Muscle layer of colon (tissue), 2 donors: Measurements from ENCODE around the gene AVL9.
"Not testable (repeated sequence)": the region's sequence is repeated elsewhere in the genome, so short reads cannot be mapped to it uniquely, and the experiment has no call there.

ENCODE experiments used
- H3K27ac ChIP-seq: one replicate; pipeline ENCODE4 v1.7.0; 2013; ENCODE audit warnings: low read depth, mild to moderate bottlenecking, low read length, moderate library complexity
- H3K27me3 ChIP-seq, 2 donors: one replicate each; pipeline ENCODE4 v1.7.0; 2013; ENCODE audit warnings: low read length in 2 of 2, mild to moderate bottlenecking in 2 of 2; ENCODE audit not compliant: insufficient read depth in 2 of 2, control insufficient read depth in 1 of 2
- H3K36me3 ChIP-seq: one replicate; pipeline ENCODE4 v1.7.0; 2013; ENCODE audit warnings: mild to moderate bottlenecking, low read length; ENCODE audit not compliant: insufficient read depth
- H3K4me1 ChIP-seq: one replicate; pipeline ENCODE4 v1.7.0; 2013; ENCODE audit warnings: mild to moderate bottlenecking, low read length; ENCODE audit not compliant: insufficient read depth
- H3K4me3 ChIP-seq, 2 donors: one replicate each; pipeline ENCODE4 v1.7.0; 2013; ENCODE audit warnings: low read length in 2 of 2, low read depth in 1 of 2, mild to moderate bottlenecking in 1 of 2, moderate library complexity in 1 of 2
- H3K9ac ChIP-seq: one replicate; pipeline ENCODE4 v1.7.0; 2013; ENCODE audit warnings: low read length
- H3K9me3 ChIP-seq: one replicate; pipeline ENCODE4 v1.7.0; 2013; ENCODE audit warnings: mild to moderate bottlenecking, low read length
- donor health status: abdominal sarcoma.
- donor health status: Adenocarcinoma of cecum.

Gene AVL9

DNA sequence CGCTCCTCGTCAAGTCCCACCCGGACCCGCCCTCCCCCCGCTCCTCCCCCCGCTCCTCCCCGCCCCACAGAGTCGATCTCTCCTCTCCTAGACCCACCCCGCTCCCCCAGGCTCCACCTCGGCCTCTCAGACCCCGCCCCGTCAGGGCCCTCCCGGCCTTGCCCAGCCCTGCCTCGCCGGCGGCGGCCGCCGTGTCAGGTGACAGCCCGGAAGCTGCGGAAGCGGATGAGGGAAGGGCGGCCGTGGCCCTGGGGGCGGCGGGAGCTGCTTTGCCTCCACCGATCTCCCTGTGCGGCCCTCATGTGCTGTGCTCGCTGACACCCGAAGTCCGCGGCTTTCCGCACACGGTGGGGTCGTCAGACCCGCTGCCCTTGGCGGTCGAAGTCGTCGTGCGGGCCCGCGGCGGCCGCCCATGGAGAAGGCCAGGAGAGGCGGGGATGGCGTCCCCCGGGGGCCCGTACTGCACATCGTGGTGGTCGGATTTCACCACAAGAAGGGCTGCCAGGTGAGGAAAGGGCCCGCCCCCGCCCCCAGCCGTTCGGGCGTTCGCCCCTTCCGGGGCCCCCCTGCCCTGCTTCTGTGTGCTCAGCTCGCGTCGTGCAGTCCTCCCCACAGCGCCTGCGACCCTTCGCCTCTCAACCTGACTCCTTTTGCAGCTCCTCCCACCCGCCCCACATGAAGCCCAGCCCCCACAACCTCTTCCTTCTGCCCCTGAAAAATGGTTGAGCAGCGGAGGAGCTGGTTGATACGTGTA is at the start of gene AVL9:
AVL9 (plus strand) TSS at position 192 of the 754 bp plus-strand sequence; CDS start at position 413, 221 bp downstream.
- Histone ChIP-seq H3K4me3 (peak within 1 kb of the TSS; percentile 77 to 88), H3K27me3 (no peaks in the 10 kb centered on the region), H3K9ac (peak within 1 kb of the TSS; percentile 84), H3K27ac (peak within 1 kb of the TSS; percentile 98), H3K4me1 (peaks cover 13% of the 10 kb centered on the region), H3K36me3 (no peaks in the 10 kb centered on the region), H3K9me3 (no peaks in the 10 kb centered on the region)

- no peak overlapping the region for H3K9ac ChIP-seq
- H3K4me3 ChIP-seq, result no peak overlapping the region
- H3K36me3 ChIP-seq, result no peaks in the 10 kb centered on the region
- H3K4me1 ChIP-seq, result no peaks in the 10 kb centered on the region
- H3K9me3 ChIP-seq, result no peaks in the 10 kb centered on the region
- H3K27me3 ChIP-seq, result no peaks in the 10 kb centered on the region
- H3K27ac ChIP-seq, result no peak overlapping the region
Observed at GRCh38 chr7:32447218-32447617, 48.1 kb upstream of the AVL9 start.

- Histone ChIP-seq H3K27me3 (no peaks in the 10 kb centered on the region), H3K4me1 (no peaks in the 10 kb centered on the region), H3K4me3 (no peak overlapping the region), H3K36me3 (no peaks in the 10 kb centered on the region), H3K9me3 (no peaks in the 10 kb centered on the region), H3K9ac (no peak overlapping the region), H3K27ac (no peak overlapping the region)
Observed at GRCh38 chr7:32453341-32454011, 41.8 kb upstream of the AVL9 start.

DNA sequence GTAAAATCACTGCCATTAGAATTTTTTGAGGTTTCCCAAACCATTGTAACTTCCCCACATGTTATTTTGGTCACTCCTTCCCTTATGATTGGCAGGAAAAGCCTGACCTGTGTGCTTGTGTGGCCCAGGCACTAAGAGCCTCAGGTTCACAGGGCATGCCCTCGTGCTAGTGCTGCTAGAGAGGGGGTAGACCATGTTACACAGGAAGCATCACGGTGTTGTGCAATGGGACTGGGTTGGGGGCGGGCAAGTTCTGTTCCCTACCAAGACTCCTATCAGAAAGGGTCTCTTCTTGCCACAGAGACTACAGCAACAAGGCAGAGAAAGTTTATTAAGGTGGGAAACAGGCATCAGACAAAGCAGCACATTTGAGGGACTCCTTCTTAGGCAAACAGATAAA is 37.3 kb upstream of the AVL9 start:
- no peaks in the 10 kb centered on the region for H3K4me1 ChIP-seq
- H3K9me3 ChIP-seq, result no peaks in the 10 kb centered on the region
- no peak overlapping the region for H3K9ac ChIP-seq
- no peak overlapping the region for H3K4me3 ChIP-seq
- H3K27me3 ChIP-seq, result no peaks in the 10 kb centered on the region
- no peak overlapping the region for H3K27ac ChIP-seq
- no peaks in the 10 kb centered on the region for H3K36me3 ChIP-seq

DNA sequence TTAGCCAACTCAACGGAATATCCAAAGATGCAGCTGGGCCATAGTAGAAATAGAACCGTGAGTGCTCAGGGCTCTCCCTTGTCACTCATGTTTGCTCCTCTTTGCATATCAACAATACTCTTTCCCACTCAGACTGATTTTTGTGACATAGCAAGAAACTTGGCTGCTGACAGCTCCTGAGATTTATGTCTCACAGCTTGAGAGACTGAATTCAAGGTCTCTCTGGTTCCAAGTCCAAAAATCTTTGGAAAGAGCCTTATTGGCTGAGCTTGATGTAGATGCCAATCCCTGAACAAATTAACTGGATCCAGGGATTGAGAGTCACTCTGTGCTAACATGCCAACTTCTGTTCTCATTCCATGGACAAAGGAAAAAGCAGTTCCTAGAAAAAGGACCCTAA is 35.5 kb upstream of the AVL9 start:
- Histone ChIP-seq H3K27me3 (no peaks in the 10 kb centered on the region), H3K9me3 (no peaks in the 10 kb centered on the region), H3K4me3 (no peak overlapping the region), H3K9ac (no peak overlapping the region), H3K27ac (no peak overlapping the region), H3K36me3 (no peaks in the 10 kb centered on the region), H3K4me1 (no peaks in the 10 kb centered on the region)

DNA sequence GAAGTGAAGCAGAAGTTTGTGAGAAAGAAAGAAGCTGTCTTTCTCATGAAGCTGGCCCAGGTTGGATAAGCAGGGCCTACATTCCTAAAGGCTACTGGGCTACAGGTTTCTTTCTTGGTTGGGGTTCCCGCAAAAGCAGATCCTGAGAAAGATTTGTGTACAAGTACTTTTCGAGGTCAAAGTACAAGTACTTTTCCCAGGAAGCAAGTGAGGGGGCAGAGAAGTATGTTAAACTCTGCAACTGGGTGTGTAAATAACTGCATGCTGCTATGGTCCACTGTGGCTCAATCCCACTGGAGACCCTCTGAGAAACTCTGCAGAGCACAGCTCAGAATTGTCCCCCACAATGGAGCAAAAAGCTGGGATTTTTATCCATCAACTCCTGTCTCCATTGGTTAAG is 33.8 kb upstream of the AVL9 start:
- Histone ChIP-seq H3K9me3 (no peaks in the 10 kb centered on the region), H3K27me3 (no peaks in the 10 kb centered on the region), H3K4me3 (no peak overlapping the region), H3K4me1 (no peaks in the 10 kb centered on the region), H3K9ac (no peak overlapping the region), H3K36me3 (no peaks in the 10 kb centered on the region), H3K27ac (no peak overlapping the region)

- no peaks in the 10 kb centered on the region for H3K9me3 ChIP-seq
- no peaks in the 10 kb centered on the region for H3K36me3 ChIP-seq
- H3K4me1 ChIP-seq, result no peaks in the 10 kb centered on the region
- no peak overlapping the region for H3K9ac ChIP-seq
- H3K27me3 ChIP-seq, result no peaks in the 10 kb centered on the region
- H3K4me3 ChIP-seq, result no peak overlapping the region
- no peak overlapping the region for H3K27ac ChIP-seq
Observed at GRCh38 chr7:32462451-32462850, 32.8 kb upstream of the AVL9 start.

- no peak overlapping the region for H3K27ac ChIP-seq
- no peak overlapping the region for H3K9ac ChIP-seq
- no peaks in the 10 kb centered on the region for H3K36me3 ChIP-seq
- H3K4me3 ChIP-seq, result no peak overlapping the region
- H3K27me3 ChIP-seq, result no peaks in the 10 kb centered on the region
- no peaks in the 10 kb centered on the region for H3K4me1 ChIP-seq
- H3K9me3 ChIP-seq, result no peaks in the 10 kb centered on the region
Observed at GRCh38 chr7:32462977-32463376, 32.3 kb upstream of the AVL9 start.

DNA sequence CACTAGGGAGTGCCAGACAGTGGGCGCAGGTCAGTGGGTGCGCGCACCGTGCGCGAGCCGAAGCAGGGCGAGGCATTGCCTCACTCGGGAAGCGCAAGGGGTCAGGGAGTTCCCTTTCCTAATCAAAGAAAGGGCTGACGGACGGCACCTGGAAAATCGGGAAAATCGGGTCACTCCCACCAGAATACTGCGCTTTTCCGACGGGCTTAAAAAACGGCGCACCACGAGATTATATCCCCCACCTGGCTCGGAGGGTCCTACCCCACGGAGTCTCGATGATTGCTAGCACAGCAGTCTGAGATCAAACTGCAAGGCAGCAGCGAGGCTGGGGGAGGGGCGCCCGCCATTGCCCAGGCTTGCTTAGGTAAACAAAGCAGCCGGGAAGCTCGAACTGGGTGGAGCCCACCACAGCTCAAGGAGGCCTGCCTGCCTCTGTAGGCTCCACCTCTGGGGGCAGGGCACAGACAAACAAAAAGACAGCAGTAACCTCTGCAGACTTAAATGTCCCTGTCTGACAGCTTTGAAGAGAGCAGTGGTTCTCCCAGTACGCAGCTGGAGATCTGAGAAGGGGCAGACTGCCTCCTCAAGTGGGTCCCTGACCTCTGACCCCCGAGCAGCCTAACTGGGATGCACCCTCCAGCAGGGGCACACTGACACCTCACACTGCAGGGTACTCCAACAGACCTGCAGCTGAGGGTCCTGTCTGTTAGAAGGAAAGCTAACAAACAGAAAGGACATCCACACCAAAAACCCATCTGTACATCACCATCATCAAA is 30.5 kb upstream of the AVL9 start:
- not testable (repeated sequence) for H3K4me3 ChIP-seq, H3K9ac ChIP-seq, H3K9me3 ChIP-seq, H3K27ac ChIP-seq, H3K36me3 ChIP-seq, H3K4me1 ChIP-seq, H3K27me3 ChIP-seq

GRCh38 chr7:32470004-32470403 is 25.3 kb upstream of the AVL9 start:
- not testable (repeated sequence) for H3K9ac ChIP-seq, H3K36me3 ChIP-seq, H3K27ac ChIP-seq, H3K27me3 ChIP-seq, H3K4me3 ChIP-seq, H3K9me3 ChIP-seq, H3K4me1 ChIP-seq

DNA sequence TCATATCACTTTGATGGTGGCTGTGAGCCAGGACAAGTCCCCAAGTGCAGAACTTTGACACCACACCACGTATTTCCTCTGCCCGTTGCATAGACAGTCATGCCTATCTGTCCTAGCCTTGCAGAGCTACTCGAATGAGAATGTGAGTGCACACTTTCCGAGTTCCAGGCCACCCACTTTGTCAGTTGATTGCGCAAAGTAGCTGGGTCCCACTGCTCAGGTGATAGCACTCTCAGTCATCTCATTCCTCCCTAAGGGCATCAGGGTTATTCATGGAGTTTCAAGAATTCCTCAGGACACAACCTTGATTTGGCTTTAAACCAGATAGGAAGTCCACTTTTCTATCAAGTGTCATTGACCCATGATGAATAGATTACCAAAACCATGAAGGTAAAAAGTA is 24.4 kb upstream of the AVL9 start:
- H3K27ac ChIP-seq, result no peak overlapping the region
- no peaks in the 10 kb centered on the region for H3K4me1 ChIP-seq
- no peaks in the 10 kb centered on the region for H3K36me3 ChIP-seq
- H3K9ac ChIP-seq, result no peak overlapping the region
- no peaks in the 10 kb centered on the region for H3K27me3 ChIP-seq
- no peaks in the 10 kb centered on the region for H3K9me3 ChIP-seq
- no peak overlapping the region for H3K4me3 ChIP-seq
